Suprapubic skin (tissue), 4 donors: ENCODE data around the gene MYL5. TPM values are rescaled to one million over a fixed set of nuclear protein-coding genes. Genes with fewer than 3 reads are reported as not detected.

Experiments
- DNase-seq, 2 donors: peaks; one replicate each; pipeline ENCODE4 v3.0.0-alpha.2; 2019; ENCODE audit warnings: low spot score in 2 of 2
- H3K27ac ChIP-seq: fragments of 200-600 bp; sonication (generic); one replicate; pipeline ENCODE4 v1.5.1; 2019
- H3K27me3 ChIP-seq: fragments of 200-600 bp; sonication (generic); one replicate; pipeline ENCODE4 v1.5.1; 2019
- H3K36me3 ChIP-seq: fragments of 200-600 bp; sonication (generic); one replicate; pipeline ENCODE4 v1.5.1; 2019
- H3K4me1 ChIP-seq: fragments of 200-600 bp; sonication (generic); one replicate; pipeline ENCODE4 v1.5.1; 2019
- H3K4me3 ChIP-seq: fragments of 200-600 bp; sonication (generic); one replicate; pipeline ENCODE4 v1.5.1; 2019; ENCODE audit warnings: mild to moderate bottlenecking
- H3K9me3 ChIP-seq: fragments of 200-600 bp; sonication (generic); one replicate; pipeline ENCODE4 v1.5.1; 2019
- CTCF ChIP-seq, 2 donors: fragments of 200-600 bp in 1 of 2; fragments of 450-650 bp in 1 of 2; sonication (generic) in 1 of 2; IDR thresholded peaks; one replicate each; pipeline ENCODE4 v1.5.1; 2016 to 2019; ENCODE audit warnings: antibody characterized with exemption in 2 of 2, mild to moderate bottlenecking in 1 of 2, moderate library complexity in 1 of 2
- EP300 ChIP-seq: sonication (generic); formaldehyde crosslinking; IDR thresholded peaks from one replicate; pipeline ENCODE4 v1.6.1; 2017; ENCODE audit warnings: antibody characterized with exemption
- POLR2A ChIP-seq, 2 donors: fragments of 450-650 bp; IDR thresholded peaks; one replicate each; pipeline ENCODE4 v1.6.1; 2017; ENCODE audit warnings: antibody characterized with exemption in 2 of 2, mild to moderate bottlenecking in 2 of 2, moderate library complexity in 2 of 2
- POLR2AphosphoS5 ChIP-seq, 3 donors: sonication (generic); formaldehyde crosslinking; IDR thresholded peaks; one replicate each; pipeline ENCODE4 v1.6.1; 2017; ENCODE audit warnings: antibody characterized with exemption in 3 of 3
- WGBS: methylation state at CpG from one replicate; pipeline ENCODE4 v1.1.5; 2018; 5-methylcytosine and 5-hydroxymethylcytosine counted together
- total RNA-seq, 4 donors: library from RNA; depleted of rRNA; stranded (reverse); fragments of >200 nt; gene quantifications; one replicate each; pipeline ENCODE4 v1.1.0, GENCODE V29; 2016

Gene MYL5
- total RNA-seq, 4 donors from 2014 or later: 5.3 to 20.4 (median 10.5) TPM

- Histone ChIP-seq H3K36me3 (peaks cover 21% of the 10 kb centered on the region), H3K4me3 (no peak overlapping the region), H3K27ac (peak overlapping the region; percentile 11), H3K9me3 (no peaks in the 10 kb centered on the region), H3K27me3 (no peaks in the 10 kb centered on the region), H3K4me1 (peaks cover 34% of the 10 kb centered on the region)
- WGBS: 91% methylated on average over 24 of the region's 41 CpGs
- no peak for TF ChIP-seq EP300
- no peak for TF ChIP-seq POLR2A (IDR thresholded peaks at IDR 0.05)
- DNase-seq: no peak
Measured at GRCh38 chr4:725391-726234, 51.3 kb downstream of the MYL5 start.

GRCh38 chr4:726235-726787, 52.0 kb downstream of the MYL5 start:
- H3K4me1 ChIP-seq: peaks cover 27% of the 10 kb centered on the region
- H3K27ac ChIP-seq: peak overlapping the region; percentile 24
- H3K36me3 ChIP-seq: peaks cover 28% of the 10 kb centered on the region
- no peak for DNase-seq
- WGBS: 51% methylated on average over 16 of the region's 16 CpGs
- H3K27me3 ChIP-seq: no peaks in the 10 kb centered on the region
- TF ChIP-seq POLR2A (IDR thresholded peaks at IDR 0.05) (no peak), POLR2AphosphoS5 (IDR thresholded peaks at IDR 0.05) (no peak), EP300 (no peak), CTCF (IDR thresholded peaks at IDR 0.05) (no peak)
- H3K4me3 ChIP-seq: no peak overlapping the region
- H3K9me3 ChIP-seq: no peaks in the 10 kb centered on the region

- Histone ChIP-seq H3K4me1 (peaks cover 21% of the 10 kb centered on the region), H3K27me3 (no peaks in the 10 kb centered on the region), H3K27ac (peak overlapping the region; percentile 24), H3K36me3 (peaks cover 29% of the 10 kb centered on the region), H3K4me3 (no peak overlapping the region), H3K9me3 (no peaks in the 10 kb centered on the region)
- DNase-seq: no peak
- WGBS: 82% methylated on average over 14 of the region's 17 CpGs
- TF ChIP-seq CTCF (IDR thresholded peaks at IDR 0.05) (no peak), EP300 (no peak), POLR2AphosphoS5 (IDR thresholded peaks at IDR 0.05) (no peak), POLR2A (IDR thresholded peaks at IDR 0.05) (no peak)
Measured at GRCh38 chr4:726838-727237, 52.5 kb downstream of the MYL5 start.

GRCh38 chr4:727576-727975, 53.2 kb downstream of the MYL5 start:
- Histone ChIP-seq H3K27me3 (no peaks in the 10 kb centered on the region), H3K27ac (no peak overlapping the region), H3K9me3 (no peaks in the 10 kb centered on the region), H3K4me3 (no peak overlapping the region), H3K4me1 (peaks cover 16% of the 10 kb centered on the region), H3K36me3 (peaks cover 32% of the 10 kb centered on the region)
- no peak for TF ChIP-seq POLR2A (IDR thresholded peaks at IDR 0.05)
- no peak for TF ChIP-seq CTCF (IDR thresholded peaks at IDR 0.05)
- no peak for TF ChIP-seq EP300
- no peak for TF ChIP-seq POLR2AphosphoS5 (IDR thresholded peaks at IDR 0.05)
- 79% methylated on average over 6 of the region's 6 CpGs for WGBS
- DNase-seq: no peak

GRCh38 chr4:729336-730315, 55.3 kb downstream of the MYL5 start:
- peaks cover 41% of the 10 kb centered on the region for H3K36me3 ChIP-seq
- H3K27ac ChIP-seq: no peak overlapping the region
- H3K9me3 ChIP-seq: no peaks in the 10 kb centered on the region
- no peaks in the 10 kb centered on the region for H3K27me3 ChIP-seq
- no peak overlapping the region for H3K4me3 ChIP-seq
- 88% methylated on average over 20 of the region's 20 CpGs for WGBS
- H3K4me1 ChIP-seq: peaks cover 16% of the 10 kb centered on the region
- TF ChIP-seq EP300: no peak
- TF ChIP-seq POLR2AphosphoS5 (IDR thresholded peaks at IDR 0.05): no peak
- TF ChIP-seq CTCF (IDR thresholded peaks at IDR 0.05): no peak
- TF ChIP-seq POLR2A (IDR thresholded peaks at IDR 0.05): no peak
- no peak for DNase-seq
